ENCODE measurements around the gene WAPL.
A peak's percentile ranks its signal among the peaks of the same experiment; 100 is the strongest.
"Not testable (repeated sequence)": the region's sequence is repeated elsewhere in the genome, so short reads cannot be mapped to it uniquely, and the experiment has no call there.

WAPL gene

GRCh38 chr10:86390337-86391120 lies 131.1 kb downstream of the WAPL start:
- Histone ChIP-seq H3F3A (ENCODE audit: insufficient read depth, low read length) (no peaks in the 10 kb centered on the region), H3K36me3 (ENCODE audit: insufficient read depth, low read length) (no peaks in the 10 kb centered on the region), H3K27me3 (ENCODE audit: insufficient read depth, low read length) (no peaks in the 10 kb centered on the region), H2AFZ (ENCODE audit: low read length) (no peak overlapping the region), H3K9ac (ENCODE audit: low read length) (no peak overlapping the region), H4K20me1 (ENCODE audit: insufficient read depth, low read length) (no peaks in the 10 kb centered on the region), H3K27ac (ENCODE audit: low read depth, low read length, poor library complexity, severe bottlenecking) (no peak overlapping the region), H3K79me2 (ENCODE audit: insufficient read depth, low read length) (no peaks in the 10 kb centered on the region), H3K4me2 (ENCODE audit: low read length) (no peak overlapping the region; the same call in 1 of the 2 replicates), H3K4me1 (ENCODE audit: insufficient read depth, low read length, severe bottlenecking) (peaks cover 45% of the 10 kb centered on the region), H3K4me3 (ENCODE audit: low read depth, low read length, poor library complexity, severe bottlenecking) (no peak overlapping the region), H3K9me3 (ENCODE audit: low read length) (no peaks in the 10 kb centered on the region), H3K9me2 (ENCODE audit: low read depth, low read length) (no peaks in the 10 kb centered on the region)
- TF ChIP-seq EZH2 (IDR thresholded peaks at IDR 0.05; ENCODE audit: borderline replicate concordance, low read length): no peak
- no peak for TF ChIP-seq CTCF (IDR thresholded peaks at IDR 0.05; ENCODE audit: low read length)

GRCh38 chr10:86389441-86390193 lies 132.0 kb downstream of the WAPL start:
- Histone ChIP-seq H3K9me3 (ENCODE audit: low read length) (no peaks in the 10 kb centered on the region), H3K4me2 (ENCODE audit: low read length) (peak overlapping the region; percentile 63), H3K9ac (ENCODE audit: low read length) (peak overlapping the region; percentile 46; the same call in 1 of the 2 replicates), H4K20me1 (ENCODE audit: insufficient read depth, low read length) (no peaks in the 10 kb centered on the region), H3K27ac (ENCODE audit: low read depth, low read length, poor library complexity, severe bottlenecking) (no peak overlapping the region), H3K4me1 (ENCODE audit: insufficient read depth, low read length, severe bottlenecking) (peaks cover 45% of the 10 kb centered on the region), H3K27me3 (ENCODE audit: insufficient read depth, low read length) (no peaks in the 10 kb centered on the region), H3F3A (ENCODE audit: insufficient read depth, low read length) (no peaks in the 10 kb centered on the region), H3K79me2 (ENCODE audit: insufficient read depth, low read length) (no peaks in the 10 kb centered on the region), H3K36me3 (ENCODE audit: insufficient read depth, low read length) (no peaks in the 10 kb centered on the region), H3K9me2 (ENCODE audit: low read depth, low read length) (no peaks in the 10 kb centered on the region), H2AFZ (ENCODE audit: low read length) (no peak overlapping the region), H3K4me3 (ENCODE audit: low read depth, low read length, poor library complexity, severe bottlenecking) (peak overlapping the region; percentile 61)
- TF ChIP-seq EZH2 (IDR thresholded peaks at IDR 0.05; ENCODE audit: borderline replicate concordance, low read length): no peak
- TF ChIP-seq CTCF (IDR thresholded peaks at IDR 0.05; ENCODE audit: low read length): peak; percentile 27

GRCh38 chr10:86389109-86389440 lies 132.5 kb downstream of the WAPL start:
- Histone ChIP-seq H3K4me3 (ENCODE audit: low read depth, low read length, poor library complexity, severe bottlenecking) (peak overlapping the region; percentile 61), H3K4me1 (ENCODE audit: insufficient read depth, low read length, severe bottlenecking) (peaks cover 42% of the 10 kb centered on the region), H3K9ac (ENCODE audit: low read length) (peak overlapping the region; percentile 46; the same call in 1 of the 2 replicates), H3K4me2 (ENCODE audit: low read length) (peak overlapping the region; percentile 63)
- H3F3A ChIP-seq (ENCODE audit: insufficient read depth, low read length); H3K9me2 ChIP-seq (ENCODE audit: low read depth, low read length); H3K36me3 ChIP-seq (ENCODE audit: insufficient read depth, low read length); H3K27ac ChIP-seq (ENCODE audit: low read depth, low read length, poor library complexity, severe bottlenecking); H3K79me2 ChIP-seq (ENCODE audit: insufficient read depth, low read length); H3K9me3 ChIP-seq (ENCODE audit: low read length); H2AFZ ChIP-seq (ENCODE audit: low read length); H4K20me1 ChIP-seq (ENCODE audit: insufficient read depth, low read length); H3K27me3 ChIP-seq (ENCODE audit: insufficient read depth, low read length): not testable (repeated sequence)
